Measurements from ENCODE around the gene AGK.
"Not testable (repeated sequence)": the region's sequence is repeated elsewhere in the genome, so short reads cannot be mapped to it uniquely, and the experiment has no call there.

The AGK gene

DNA sequence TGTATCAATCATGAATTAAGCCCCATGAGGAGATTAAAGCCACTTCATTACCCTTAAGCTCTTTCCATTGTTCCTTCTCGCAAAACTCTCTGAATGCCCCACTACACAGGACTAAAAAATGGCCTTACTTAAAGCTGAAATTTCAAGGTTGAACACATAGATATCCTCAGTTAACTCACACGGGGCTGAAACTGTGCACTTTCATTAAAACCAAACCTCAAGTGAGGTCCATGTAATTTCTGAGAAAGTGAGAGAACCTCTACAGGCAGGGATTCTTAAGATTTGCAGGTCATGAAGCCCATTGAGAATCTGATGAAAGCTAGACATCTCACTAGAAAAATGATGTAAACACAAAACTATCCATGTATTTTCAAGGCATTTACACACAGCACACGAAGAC lies 134.9 kb downstream of the AGK start:
- no peak for DNase-seq

DNA sequence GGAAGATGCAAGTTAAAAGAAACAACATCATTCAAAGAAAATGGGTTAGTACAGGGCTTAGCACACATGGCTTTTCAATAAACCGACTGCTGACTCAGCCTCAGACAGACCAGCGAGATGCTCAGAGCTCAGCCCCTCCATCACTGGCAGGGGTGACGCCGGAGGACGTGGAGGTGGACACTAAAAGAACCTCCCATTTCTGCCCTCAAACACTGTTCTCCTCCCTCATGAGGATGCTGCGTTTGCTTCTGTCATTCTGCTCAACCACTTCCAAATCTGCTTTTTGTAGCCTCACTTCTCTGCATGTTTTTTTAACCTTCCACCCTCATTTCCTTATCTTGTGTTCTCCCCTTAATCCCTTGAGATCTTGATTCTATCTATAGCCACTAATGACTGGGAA lies 135.5 kb downstream of the AGK start:
- no peak for DNase-seq

DNA sequence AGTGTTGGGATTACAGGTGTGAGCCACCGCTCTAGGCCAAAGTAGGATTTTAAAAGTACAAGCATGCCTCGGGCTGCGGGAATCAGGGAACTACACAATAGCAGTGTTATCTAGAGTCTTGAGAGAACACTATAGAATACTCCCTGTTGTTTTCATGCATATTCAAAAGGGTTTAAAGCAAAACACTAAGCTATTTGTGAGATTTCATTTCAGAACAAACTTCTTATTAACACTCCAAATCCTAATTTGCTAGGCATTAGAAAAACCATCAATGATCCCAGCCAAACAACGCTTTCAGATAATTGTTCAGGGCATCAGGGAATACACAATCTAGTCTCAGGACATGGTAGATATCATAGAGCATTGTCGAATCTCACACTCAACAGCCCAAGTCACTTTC lies 136.8 kb downstream of the AGK start:
- DNase-seq: no peak

DNA sequence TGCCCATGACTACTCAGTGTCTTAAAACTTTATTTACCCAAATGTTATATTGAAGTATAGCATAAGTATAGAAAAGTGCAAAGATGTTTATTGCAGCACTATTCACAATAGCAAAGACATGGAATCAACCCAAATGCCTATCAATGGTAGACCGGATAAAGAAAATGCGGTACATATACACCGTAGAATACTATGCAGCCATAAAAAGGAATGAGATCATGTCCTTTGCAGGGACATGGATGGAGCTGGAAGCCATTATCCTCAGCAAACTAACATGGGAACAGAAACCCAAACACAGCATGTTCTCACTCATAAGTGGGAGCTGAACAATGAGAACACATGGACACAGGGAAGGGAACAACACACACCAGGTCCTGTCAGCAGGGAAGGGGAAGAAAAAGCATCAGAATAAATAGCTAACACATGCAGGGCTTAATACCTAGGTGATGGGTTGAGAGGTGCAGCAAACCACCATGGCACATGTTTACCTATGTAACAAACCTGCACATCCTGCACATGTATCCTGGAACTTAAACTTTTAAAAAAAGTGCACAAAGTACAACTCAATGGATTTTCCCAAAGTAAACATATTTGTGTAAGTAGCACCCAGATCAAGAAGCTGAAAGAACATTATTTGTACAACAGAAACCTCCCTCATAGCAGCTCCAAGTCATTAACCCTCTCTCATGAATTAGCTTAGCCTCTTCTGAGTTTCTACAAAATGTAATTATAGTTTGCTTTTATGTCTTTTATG lies 138.0 kb downstream of the AGK start:
- not testable (repeated sequence) for DNase-seq

DNA sequence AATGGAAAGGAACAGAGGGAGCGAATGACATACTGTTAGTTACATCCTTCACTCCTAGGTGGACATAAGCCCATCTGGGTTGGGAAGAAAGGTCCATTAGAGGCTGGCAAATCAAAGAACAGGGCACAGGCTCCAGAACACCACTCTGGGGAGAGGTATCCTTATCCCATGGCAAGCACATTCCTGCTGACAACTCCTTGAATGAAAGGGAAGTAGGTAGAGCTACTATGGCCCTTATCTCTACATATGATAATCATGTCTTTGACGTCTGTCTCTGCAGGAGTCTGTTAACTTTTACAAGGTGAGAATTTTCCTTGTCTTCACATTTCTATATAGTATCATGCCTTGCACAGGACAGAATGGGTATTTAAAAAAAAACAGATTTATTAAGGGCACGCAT lies 140.3 kb downstream of the AGK start:
- no peak for DNase-seq

DNA sequence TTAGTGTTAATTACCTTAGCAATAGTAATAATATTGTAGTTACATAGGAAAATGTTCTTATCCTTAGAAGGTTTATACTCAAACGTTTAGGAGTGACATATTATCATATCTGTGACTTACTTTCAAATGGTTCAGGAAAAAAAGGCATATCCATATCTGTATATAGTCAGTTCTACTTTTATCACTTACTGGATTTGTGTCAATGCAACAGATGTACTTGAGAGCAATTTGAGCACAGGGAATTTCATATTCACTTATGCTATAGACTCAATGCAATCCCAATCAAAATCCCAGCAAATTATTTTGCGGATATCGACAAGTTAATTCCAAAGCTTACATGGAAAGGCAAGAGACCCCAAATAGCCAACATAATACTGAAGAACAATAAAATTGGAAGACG lies 140.8 kb downstream of the AGK start:
- DNase-seq: no peak

DNA sequence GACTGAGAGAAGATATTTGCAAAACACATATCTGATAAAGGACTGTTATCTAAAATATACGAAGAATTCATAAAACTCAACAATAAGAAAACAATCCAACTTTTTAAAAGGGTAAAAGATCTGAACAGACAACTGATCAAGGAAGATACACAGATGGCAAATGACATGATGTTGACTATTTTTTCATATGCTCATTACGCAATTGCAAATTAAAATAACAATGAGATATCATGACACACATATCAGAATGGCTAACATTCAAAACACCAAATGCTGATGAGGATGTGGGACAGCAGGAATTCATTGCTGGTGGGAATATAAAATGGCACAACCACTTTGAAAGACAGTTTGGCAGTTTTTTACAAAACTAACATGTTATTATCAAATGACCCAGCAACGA lies 141.9 kb downstream of the AGK start:
- DNase-seq: no peak

DNA sequence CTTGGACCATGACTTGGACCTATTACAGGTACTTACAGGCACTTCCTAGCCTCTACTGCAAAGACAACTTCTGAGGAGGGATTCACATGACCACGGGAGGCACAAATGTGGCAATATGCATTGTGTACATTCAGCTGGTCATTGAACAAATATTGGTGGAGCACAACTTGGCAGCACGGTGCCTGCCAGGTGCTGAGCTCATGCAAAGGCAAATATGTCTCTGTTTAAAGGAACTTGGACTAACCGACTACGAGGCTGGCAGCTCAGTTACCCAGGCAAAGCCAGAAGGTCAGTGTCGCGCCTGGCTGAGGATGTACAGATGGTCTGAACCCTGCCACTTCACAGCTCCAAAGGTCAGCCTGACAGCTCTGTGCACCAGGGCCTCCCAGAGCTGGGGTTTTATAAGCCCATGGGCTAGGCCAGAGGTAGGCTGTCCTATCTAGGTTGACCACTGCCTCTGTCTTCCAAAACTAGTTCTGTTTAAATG lies 144.6 kb downstream of the AGK start:
- DNase-seq: no peak

DNA sequence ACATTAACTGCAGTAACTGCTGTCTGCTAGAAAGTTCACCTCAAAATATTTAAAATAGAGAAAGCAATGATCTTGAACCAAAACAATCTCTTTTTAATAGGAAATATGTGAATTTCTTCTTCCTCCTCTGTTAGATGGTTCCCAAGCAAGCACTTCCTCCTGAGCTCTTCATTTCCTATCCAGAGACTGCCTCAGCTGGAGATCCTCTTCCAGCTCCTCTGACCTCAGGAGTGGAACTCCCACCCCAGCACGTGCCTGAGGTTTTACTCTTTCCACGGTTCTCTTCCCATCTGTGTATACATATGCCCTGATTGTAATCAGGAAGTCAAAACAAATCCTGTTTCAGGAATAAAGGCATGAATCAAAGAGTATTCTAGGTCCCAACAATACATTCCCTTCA lies 145.1 kb downstream of the AGK start:
- DNase-seq: no peak

DNA sequence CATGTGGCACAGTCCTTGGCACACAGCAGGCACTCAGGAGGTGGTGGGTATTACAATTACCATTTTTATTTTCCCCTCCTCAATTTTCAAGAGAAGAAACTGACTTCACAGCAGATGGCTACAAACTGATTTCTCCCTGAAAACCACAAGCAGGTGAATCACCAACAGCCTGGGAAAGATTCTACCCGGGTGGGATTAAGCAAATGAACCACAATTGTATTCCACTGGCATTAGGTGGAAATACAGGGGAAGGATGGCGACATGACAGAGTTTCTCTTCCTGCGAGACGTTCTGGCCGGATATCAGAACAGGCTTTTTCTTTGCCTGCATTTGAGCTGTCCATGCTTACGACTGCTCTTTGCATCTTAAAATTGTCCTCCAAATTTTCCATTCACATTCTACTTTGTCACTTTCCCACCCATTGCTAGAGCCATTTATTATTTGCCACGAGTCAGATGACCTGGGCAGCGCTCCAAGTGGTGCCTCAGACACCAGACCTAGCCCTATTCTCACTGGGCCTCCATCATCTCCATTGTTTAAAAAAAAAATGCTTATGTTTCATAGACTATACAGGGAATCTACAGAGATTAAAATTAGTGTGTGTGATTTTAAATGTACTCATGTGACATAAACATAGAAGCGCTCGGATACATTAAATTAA lies 146.1 kb downstream of the AGK start:
- DNase-seq: no peak

DNA sequence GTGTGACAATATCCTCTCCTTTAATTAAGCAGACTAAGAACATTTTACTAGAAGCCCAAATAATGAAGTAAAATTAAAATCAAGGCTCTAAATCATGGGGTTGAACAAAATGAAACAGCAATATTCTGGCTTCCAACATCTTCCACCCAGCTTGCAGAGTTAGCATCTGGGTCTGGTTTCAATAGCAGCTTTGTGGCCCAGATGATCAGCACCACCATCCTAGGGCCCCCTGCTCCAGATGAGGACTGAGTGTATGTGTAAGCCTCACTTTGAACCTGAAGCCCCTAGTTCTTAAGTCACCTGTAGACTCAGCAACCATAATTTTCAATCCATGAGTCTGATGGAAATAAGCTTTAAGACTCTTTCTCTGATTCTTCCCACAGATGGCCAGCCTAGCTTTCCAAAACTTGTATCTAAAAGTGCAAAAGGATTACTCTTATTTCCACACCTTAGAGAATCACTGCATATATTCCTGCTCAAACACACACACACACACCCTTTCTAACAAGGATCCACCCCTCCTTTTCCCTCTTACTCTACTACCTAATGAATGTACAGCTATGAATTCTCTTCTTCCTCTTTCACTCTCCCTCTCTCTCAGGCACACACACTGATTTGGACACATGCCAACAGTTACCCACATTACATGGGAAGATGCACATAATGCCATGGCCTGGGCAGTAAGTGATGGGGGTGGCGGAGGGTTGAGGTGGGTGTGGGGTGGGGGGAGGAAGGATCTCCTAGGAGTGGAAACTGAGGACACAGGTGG lies 147.2 kb downstream of the AGK start:
- no peak for DNase-seq

DNA sequence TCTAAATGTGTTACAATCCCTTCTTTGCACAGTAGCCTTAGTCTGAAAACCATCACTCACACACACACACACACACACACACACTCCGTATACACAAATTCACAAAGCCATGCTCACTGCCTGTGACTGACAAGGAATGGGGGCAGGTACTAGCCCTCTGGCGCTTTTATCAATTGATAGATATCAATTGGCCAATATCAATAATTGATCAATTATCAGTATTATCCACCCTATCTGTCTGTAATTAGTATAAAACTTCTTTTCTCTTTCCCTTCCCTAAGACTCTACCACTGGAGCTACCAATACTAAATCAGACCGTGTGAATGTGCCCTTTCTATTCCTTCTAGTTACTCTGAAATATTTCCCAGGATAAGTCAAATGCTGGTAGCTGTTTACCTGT lies 148.7 kb downstream of the AGK start:
- DNase-seq: no peak

DNA sequence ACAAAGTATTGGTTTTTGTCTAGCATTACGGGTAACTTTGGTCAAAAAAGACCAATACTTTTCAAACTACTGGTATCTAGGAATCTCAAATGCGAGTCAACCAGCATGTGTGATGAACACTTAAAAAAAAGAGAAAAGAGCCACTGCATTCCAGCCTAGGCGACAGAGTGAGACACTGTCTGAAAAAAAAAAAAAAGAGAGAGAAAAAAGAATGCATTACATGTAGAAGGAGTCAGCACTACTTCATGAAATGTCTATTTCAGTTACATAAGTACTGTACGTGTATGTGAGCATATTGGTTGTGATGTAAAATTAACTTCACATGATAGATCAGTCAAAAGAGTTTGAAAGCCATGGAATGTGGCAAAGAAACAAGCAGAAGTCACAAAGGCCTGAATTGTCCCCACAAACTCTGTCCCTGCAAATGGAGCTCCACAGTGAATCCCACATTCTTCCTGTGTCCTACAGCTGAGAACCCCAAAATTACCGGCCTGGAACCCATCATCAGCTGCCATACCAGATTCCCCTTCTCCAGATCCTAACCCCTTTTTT lies 149.2 kb downstream of the AGK start:
- DNase-seq: no peak

DNA sequence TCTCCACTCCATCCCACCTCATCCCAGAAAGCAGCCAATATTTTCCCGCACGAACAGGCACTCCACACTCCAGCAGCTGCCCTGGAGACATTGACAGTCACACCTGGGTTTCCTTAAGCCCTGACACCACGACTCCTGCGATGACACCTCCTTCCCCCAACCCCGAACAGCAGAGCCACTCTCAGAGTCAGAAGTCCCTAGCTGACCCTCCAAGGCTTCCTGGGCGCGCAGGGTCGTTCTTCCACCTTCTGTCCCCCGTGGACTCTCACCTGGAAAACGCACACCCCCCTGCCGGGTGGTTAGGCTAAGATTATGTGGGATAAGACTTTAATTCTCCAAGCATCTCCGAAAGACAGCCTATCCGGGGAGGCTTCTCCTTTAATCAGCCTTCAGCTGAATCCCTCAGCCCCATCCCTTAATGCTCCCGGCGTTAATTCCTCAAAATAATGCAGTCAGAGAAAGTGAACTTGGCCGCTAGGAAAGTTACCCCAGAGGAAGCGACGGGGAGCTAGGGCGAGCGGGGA lies 149.7 kb downstream of the AGK start:
- no peak for DNase-seq

DNA sequence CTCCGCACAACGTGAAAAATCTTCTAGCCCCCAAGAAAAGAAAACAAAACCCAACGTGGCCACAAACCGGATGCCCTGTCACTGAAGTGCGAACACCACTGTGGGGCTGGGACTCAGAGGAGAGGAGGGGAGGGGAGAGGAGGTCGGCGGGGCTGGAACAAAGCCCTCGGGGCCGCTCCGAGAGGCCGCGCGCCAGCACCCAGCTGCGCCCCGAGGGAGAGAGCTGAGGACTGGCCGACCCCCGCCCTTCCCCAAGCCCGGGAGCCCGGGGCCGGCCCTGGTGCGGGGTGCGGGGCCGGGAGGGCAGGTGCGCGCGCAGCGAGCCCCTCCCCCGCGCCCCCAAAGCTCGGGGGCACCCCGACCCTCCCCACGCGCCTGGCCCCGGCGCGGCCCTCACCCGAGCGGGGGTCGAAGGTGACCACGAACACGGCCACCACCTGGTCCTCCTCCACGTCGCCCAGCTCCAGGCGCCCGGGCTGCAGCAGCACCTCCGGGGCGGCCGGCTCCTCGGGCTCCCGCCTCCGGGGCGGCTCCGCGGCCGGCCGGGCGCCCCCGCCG lies 150.4 kb downstream of the AGK start:
- no peak for DNase-seq

DNA sequence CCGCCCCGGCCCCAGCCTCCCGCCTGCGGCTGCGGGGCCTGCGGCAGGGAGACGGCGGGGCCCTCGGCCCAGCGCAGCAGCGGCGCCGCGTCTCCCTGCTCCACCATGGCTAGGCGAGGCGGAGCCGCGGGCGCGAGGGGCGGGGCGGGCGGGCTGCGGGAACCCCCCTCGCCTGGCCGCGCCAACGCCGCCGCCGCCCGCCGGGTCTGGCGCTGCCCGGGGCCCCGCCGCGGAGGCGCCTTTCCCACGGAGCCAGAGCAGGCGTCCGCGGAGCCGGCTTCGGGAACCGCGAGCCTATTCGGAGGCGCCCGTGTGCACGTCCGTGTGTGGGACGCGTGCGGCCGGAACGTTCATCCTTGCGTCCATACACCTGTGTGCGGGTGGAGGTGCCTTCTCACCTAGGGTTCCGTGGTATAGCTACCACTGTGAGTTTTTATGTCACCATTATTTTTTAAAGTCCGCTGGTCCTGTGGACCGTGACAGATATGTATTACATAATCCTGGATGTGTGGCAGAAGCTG lies 150.9 kb downstream of the AGK start, which contains the start of gene DENND11:
Gene DENND11, minus strand, starts transcription at position 120 of the 521 bp plus-strand sequence. Its CDS starts 13 bp downstream, at position 107.
- no peak for DNase-seq

DNA sequence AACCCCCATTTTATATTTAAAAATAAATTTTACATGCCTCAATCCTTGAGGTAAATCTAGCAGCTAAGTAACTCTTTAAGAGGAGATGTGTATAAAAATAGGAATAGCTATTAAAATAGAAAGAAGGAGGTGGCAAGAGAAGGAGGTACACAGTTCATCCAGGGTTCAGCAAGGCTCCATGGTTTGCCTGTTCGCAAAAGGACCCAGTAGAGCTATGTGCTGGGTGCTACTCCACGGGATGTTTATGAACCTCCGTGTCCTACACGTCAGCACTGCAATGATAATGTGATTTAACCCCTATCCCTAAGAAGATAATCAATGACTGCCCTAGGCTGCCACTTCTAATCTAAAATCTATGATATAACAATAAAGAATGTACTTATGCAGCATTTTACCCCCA lies 151.7 kb downstream of the AGK start:
- DNase-seq: no peak

DNA sequence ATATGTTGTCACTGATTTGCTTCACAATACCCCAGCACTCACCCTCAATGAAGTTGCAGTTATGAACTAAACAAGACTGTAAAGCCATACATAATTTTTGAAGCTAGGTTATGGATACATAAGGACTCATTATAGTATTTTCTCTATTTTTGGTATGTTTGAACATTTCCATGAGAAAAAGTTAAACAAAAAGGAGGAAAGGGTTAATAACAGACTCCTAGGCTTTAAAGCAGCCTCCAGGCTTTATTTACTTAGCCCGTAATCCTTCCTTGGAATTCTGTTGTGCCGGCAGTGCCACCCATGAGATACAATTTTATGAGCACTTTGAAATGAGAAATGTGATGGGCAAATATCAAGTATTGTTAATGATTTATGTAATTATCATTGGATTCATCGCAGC lies 152.9 kb downstream of the AGK start:
- no peak for DNase-seq

DNA sequence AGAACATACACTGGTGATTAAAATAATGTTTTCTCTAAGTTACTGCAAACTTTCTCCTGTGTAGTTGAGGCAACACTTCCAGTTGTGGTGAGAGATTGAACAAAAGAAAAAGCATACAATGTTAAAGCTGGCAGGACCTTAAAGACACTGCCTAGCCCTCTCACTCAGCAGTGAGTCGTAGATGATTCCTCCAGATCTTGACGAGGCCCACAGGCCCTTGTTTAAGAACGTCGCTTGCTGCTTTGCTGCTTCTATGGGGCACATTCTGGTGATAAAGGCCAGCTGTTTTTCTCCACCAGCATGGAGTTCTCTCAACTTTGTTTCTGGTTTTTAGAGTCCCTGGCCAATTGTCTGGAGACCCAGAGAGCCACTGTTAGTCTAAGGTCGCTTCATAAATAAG lies 153.5 kb downstream of the AGK start:
- DNase-seq: no peak

All from NCI-H2081 treated with DMSO at 0.1 percent for 48 hours (cell line).